Measurements from ENCODE around the gene GADL1. TPM values are rescaled to one million over a fixed set of nuclear protein-coding genes. Genes with fewer than 3 reads are reported as not detected.

Gene GADL1
- polyA plus RNA-seq, 1 donor (not counting 4 experiments of a cell fraction or from before 2014, with no cell fraction given): not detected

DNA sequence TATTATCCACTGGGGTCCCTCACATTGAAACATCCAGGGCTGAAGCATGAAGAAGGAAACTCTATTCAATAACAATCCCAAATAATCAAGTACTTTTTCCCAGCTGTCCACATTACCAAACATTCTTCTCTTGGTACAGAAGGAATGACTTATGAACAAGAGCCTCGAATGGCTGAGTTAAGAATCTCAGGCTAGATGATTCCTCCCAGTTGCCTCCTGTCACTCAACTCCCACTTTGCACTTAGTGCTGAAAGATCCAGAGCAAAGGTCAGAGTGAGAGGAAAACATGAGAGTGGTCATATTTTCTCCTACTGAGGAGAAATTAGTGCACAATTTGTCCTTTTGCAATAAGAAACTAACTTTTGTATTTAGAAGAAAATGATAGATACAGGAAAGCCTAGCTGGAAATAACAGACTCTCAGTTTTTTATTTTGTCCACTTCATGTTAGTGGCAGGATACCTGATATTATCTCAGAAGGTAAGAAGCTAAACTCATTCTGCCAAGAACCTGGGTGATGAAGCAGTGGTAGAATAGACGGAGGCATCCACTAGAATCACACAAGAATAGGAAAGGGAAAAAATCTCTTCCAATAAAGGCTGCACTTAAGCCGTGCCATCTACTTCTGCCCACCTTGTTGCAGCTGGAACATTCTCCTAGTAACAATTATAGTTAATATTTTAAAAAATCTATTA, 46.2 kb downstream of the GADL1 start:
- DNase-seq (ENCODE audit: low read depth, low spot score): no peak

GRCh38 chr3:30847592-30847991, 46.9 kb downstream of the GADL1 start:
- no peak for DNase-seq (ENCODE audit: low read depth, low spot score)
- Histone ChIP-seq H3K9ac (ENCODE audit: control insufficient read depth, extremely low read depth, insufficient read depth, low read length) (no peak overlapping the region), H3K79me2 (ENCODE audit: control insufficient read depth, insufficient read depth, low read length) (no peaks in the 10 kb centered on the region), H3K27me3 (ENCODE audit: control insufficient read depth, extremely low read depth, insufficient read depth, low read length) (peaks cover 14% of the 10 kb centered on the region), H4K20me1 (ENCODE audit: control insufficient read depth, extremely low read depth, insufficient read depth, low read length) (no peaks in the 10 kb centered on the region), H3K4me1 (ENCODE audit: control insufficient read depth, extremely low read depth, insufficient read depth, low read length) (no peaks in the 10 kb centered on the region), H3K27ac (ENCODE audit: control insufficient read depth, insufficient read depth, low read length) (no peak overlapping the region), H3K9me3 (ENCODE audit: control insufficient read depth, low read depth, low read length) (no peaks in the 10 kb centered on the region), H3K36me3 (ENCODE audit: control insufficient read depth in 2 of 2, extremely low read depth in 1 of 2, insufficient read depth in 2 of 2, low read length in 2 of 2) (no peaks in the 10 kb centered on the region), H3K4me2 (ENCODE audit: control insufficient read depth, extremely low read depth, insufficient read depth, low read depth, low read length) (no peak overlapping the region), H2AFZ (ENCODE audit: control insufficient read depth, low read length) (no peak overlapping the region), H3K4me3 (ENCODE audit: control insufficient read depth in 2 of 3, extremely low read depth in 1 of 3, insufficient read depth in 2 of 3, low read depth in 1 of 3, low read length in 3 of 3) (no peak overlapping the region), H3K9me1 (ENCODE audit: control insufficient read depth, extremely low read depth, insufficient read depth, low read length) (no peaks in the 10 kb centered on the region)
- dilution Hi-C loops (cut with MboI; ENCODE audit: extremely low pct_ligation_motif_present, low sequenced_read_pairs): no loop called here
- no peak for FAIRE-seq
- TF ChIP-seq EZH2 (IDR thresholded peaks at IDR 0.05; ENCODE audit: low read length): no peak
- no peak for TF ChIP-seq CTCF (optimal IDR thresholded peaks at IDR 0.05 in 1 of 3, IDR thresholded peaks at IDR 0.05 in 1 of 3, conservative IDR thresholded peaks at IDR 0.05 in 1 of 3; ENCODE audit: extremely low read depth in 1 of 3, insufficient read depth in 2 of 3, low read length in 3 of 3)

More for the DNA sequence above, 46.2 kb downstream of the GADL1 start:
- H2AFZ ChIP-seq (ENCODE audit: control insufficient read depth, low read length): no peak overlapping the region
- no peaks in the 10 kb centered on the region for H3K4me1 ChIP-seq (ENCODE audit: control insufficient read depth, extremely low read depth, insufficient read depth, low read length)
- H3K79me2 ChIP-seq (ENCODE audit: control insufficient read depth, insufficient read depth, low read length): no peaks in the 10 kb centered on the region
- dilution Hi-C loops (cut with MboI; ENCODE audit: extremely low pct_ligation_motif_present, low sequenced_read_pairs): no loop called here
- no peak overlapping the region for H3K9ac ChIP-seq (ENCODE audit: control insufficient read depth, extremely low read depth, insufficient read depth, low read length)
- H3K36me3 ChIP-seq (ENCODE audit: control insufficient read depth in 2 of 2, extremely low read depth in 1 of 2, insufficient read depth in 2 of 2, low read length in 2 of 2): no peaks in the 10 kb centered on the region
- no peak for FAIRE-seq
- no peak overlapping the region for H3K4me2 ChIP-seq (ENCODE audit: control insufficient read depth, extremely low read depth, insufficient read depth, low read depth, low read length)
- H3K9me1 ChIP-seq (ENCODE audit: control insufficient read depth, extremely low read depth, insufficient read depth, low read length): no peaks in the 10 kb centered on the region
- no peak overlapping the region for H3K4me3 ChIP-seq (ENCODE audit: control insufficient read depth in 2 of 3, extremely low read depth in 1 of 3, insufficient read depth in 2 of 3, low read depth in 1 of 3, low read length in 3 of 3)
- no peak overlapping the region for H3K27ac ChIP-seq (ENCODE audit: control insufficient read depth, insufficient read depth, low read length)
- no peaks in the 10 kb centered on the region for H3K9me3 ChIP-seq (ENCODE audit: control insufficient read depth, low read depth, low read length)
- H3K27me3 ChIP-seq (ENCODE audit: control insufficient read depth, extremely low read depth, insufficient read depth, low read length): peaks cover 12% of the 10 kb centered on the region
- TF ChIP-seq CTCF (optimal IDR thresholded peaks at IDR 0.05 in 1 of 3, IDR thresholded peaks at IDR 0.05 in 1 of 3, conservative IDR thresholded peaks at IDR 0.05 in 1 of 3; ENCODE audit: extremely low read depth in 1 of 3, insufficient read depth in 2 of 3, low read length in 3 of 3) (no peak), EZH2 (IDR thresholded peaks at IDR 0.05; ENCODE audit: low read length) (no peak)
- H4K20me1 ChIP-seq (ENCODE audit: control insufficient read depth, extremely low read depth, insufficient read depth, low read length): no peaks in the 10 kb centered on the region
